ENCODE data around the gene DVL1. TPM values are rescaled to one million over a fixed set of nuclear protein-coding genes. Genes with fewer than 3 reads are reported as not detected.

Gene DVL1
- total and polyA plus RNA-seq, 9 of the 15 experiments (the other 6 are each of a cell fraction or from before 2014, with no cell fraction given): 0.62 to 135 (median 24.3) TPM

GRCh38 chr1:1324084-1324523 is 25.1 kb downstream of the DVL1 start (continued):
- TF ChIP-seq, protein P1, sequence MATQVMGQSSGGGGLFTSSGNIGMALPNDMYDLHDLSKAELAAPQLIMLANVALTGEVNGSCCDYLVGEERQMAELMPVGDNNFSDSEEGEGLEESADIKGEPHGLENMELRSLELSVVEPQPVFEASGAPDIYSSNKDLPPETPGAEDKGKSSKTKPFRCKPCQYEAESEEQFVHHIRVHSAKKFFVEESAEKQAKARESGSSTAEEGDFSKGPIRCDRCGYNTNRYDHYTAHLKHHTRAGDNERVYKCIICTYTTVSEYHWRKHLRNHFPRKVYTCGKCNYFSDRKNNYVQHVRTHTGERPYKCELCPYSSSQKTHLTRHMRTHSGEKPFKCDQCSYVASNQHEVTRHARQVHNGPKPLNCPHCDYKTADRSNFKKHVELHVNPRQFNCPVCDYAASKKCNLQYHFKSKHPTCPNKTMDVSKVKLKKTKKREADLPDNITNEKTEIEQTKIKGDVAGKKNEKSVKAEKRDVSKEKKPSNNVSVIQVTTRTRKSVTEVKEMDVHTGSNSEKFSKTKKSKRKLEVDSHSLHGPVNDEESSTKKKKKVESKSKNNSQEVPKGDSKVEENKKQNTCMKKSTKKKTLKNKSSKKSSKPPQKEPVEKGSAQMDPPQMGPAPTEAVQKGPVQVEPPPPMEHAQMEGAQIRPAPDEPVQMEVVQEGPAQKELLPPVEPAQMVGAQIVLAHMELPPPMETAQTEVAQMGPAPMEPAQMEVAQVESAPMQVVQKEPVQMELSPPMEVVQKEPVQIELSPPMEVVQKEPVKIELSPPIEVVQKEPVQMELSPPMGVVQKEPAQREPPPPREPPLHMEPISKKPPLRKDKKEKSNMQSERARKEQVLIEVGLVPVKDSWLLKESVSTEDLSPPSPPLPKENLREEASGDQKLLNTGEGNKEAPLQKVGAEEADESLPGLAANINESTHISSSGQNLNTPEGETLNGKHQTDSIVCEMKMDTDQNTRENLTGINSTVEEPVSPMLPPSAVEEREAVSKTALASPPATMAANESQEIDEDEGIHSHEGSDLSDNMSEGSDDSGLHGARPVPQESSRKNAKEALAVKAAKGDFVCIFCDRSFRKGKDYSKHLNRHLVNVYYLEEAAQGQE (IDR thresholded peaks at IDR 0.05; ENCODE audit: borderline replicate concordance): no peak
- TF ChIP-seq, protein P1 (CRISPR knock-in tag; IDR thresholded peaks at IDR 0.05; ENCODE audit: low read depth): peak; percentile 54; the same call in 1 of the 2 replicates
- no peak for TF ChIP-seq RREB1 (CRISPR knock-in tag; IDR thresholded peaks at IDR 0.05)
- TF ChIP-seq ZKSCAN1 (IDR thresholded peaks at IDR 0.05; ENCODE audit: low read depth, low read length): 0 out of 2 replicates have a peak, but pooled peaks have one; percentile 12
